Peyer's patch (tissue), 4 donors: ENCODE results near the gene PIK3CD. TPM values are rescaled to one million over a fixed set of nuclear protein-coding genes. Genes with fewer than 3 reads are reported as not detected.
A peak's percentile ranks its signal among the peaks of the same experiment; 100 is the strongest.

ENCODE experiments used
- DNase-seq, 3 donors: peaks; one replicate each; pipeline ENCODE4 v3.0.0-alpha.2; 2017 to 2019
- H3K27ac ChIP-seq, 4 donors: fragments of 200-600 bp; sonication (generic); one replicate each; pipeline ENCODE4 v1.5.1; 2016 to 2019
- H3K27me3 ChIP-seq, 2 donors: fragments of 200-600 bp; sonication (generic); one replicate each; pipeline ENCODE4 v1.5.1; 2019
- H3K36me3 ChIP-seq, 3 donors: fragments of 200-600 bp; sonication (generic); one replicate each; pipeline ENCODE4 v1.5.1; 2016 to 2019
- H3K4me1 ChIP-seq, 4 donors: fragments of 200-600 bp; sonication (generic); one replicate each; pipeline ENCODE4 v1.5.1; 2016 to 2019
- H3K4me3 ChIP-seq, 4 donors: fragments of 200-600 bp; sonication (generic); 1 replicate in 3 of 4; 2 replicates in 1 of 4; pipeline ENCODE4 v1.5.1; 2016 to 2019; ENCODE audit warnings: mild to moderate bottlenecking in 1 of 4
- H3K9me3 ChIP-seq, 4 donors: fragments of 200-600 bp; sonication (generic); one replicate each; pipeline ENCODE4 v1.5.1; 2016 to 2019; ENCODE audit warnings: mild to moderate bottlenecking in 1 of 4
- POLR2A ChIP-seq, 2 donors: fragments of 450-650 bp; IDR thresholded peaks; one replicate each; pipeline ENCODE4 v1.5.1; 2017; ENCODE audit warnings: antibody characterized with exemption in 2 of 2, mild to moderate bottlenecking in 2 of 2, moderate library complexity in 2 of 2
- total RNA-seq, 4 donors: library from RNA; depleted of rRNA; stranded (reverse); fragments of >200 nt; gene quantifications; one replicate each; pipeline ENCODE4 v1.1.0, GENCODE V29; 2016
- TF ChIP-seq, protein P1 (sequence below), 6 experiments: fragments of 450-650 bp in 4 of 6; fragments of 200-600 bp in 2 of 6; sonication (generic) in 1 of 6; IDR thresholded peaks; one replicate each; pipeline ENCODE4 v1.5.1; 2017 to 2019; ENCODE audit warnings: antibody characterized with exemption in 6 of 6, mild to moderate bottlenecking in 3 of 6, moderate library complexity in 1 of 6

Gene PIK3CD
- total RNA-seq, 4 donors from 2014 or later = 2.8 to 34.7 (median 7.6) TPM

DNA sequence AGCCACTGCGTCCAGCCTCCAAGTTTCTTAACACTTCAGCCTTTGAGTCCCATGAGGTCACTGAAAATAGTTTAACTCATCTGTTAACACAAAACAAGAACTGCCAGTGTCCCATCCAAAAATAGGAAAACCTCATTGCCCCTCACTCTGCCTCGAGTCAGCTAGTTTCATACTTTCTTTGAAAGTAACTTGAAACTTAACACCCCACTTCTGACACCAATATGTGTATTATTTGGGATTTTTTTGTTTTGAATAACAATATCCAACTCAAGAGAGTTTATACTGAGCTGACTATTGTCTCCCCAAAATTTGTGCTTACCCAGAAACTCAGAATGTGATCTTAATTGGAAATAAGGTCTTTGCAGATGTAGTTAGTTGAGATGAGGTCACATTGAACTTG is 16.9 kb upstream of the PIK3CD start:
- H3K27me3 ChIP-seq = no peaks in the 10 kb centered on the region
- H3K4me1 ChIP-seq = peaks cover 0 to 4% (median 0%) of the 10 kb centered on the region in 4 donors
- H3K9me3 ChIP-seq = no peaks in the 10 kb centered on the region
- no peak overlapping the region for H3K27ac ChIP-seq
- no peak overlapping the region for H3K4me3 ChIP-seq
- TF ChIP-seq, protein P1, sequence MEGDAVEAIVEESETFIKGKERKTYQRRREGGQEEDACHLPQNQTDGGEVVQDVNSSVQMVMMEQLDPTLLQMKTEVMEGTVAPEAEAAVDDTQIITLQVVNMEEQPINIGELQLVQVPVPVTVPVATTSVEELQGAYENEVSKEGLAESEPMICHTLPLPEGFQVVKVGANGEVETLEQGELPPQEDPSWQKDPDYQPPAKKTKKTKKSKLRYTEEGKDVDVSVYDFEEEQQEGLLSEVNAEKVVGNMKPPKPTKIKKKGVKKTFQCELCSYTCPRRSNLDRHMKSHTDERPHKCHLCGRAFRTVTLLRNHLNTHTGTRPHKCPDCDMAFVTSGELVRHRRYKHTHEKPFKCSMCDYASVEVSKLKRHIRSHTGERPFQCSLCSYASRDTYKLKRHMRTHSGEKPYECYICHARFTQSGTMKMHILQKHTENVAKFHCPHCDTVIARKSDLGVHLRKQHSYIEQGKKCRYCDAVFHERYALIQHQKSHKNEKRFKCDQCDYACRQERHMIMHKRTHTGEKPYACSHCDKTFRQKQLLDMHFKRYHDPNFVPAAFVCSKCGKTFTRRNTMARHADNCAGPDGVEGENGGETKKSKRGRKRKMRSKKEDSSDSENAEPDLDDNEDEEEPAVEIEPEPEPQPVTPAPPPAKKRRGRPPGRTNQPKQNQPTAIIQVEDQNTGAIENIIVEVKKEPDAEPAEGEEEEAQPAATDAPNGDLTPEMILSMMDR (IDR thresholded peaks at IDR 0.05) = no peak
- no peak for TF ChIP-seq POLR2A (IDR thresholded peaks at IDR 0.05)
- no peaks in the 10 kb centered on the region for H3K36me3 ChIP-seq
- no peak for DNase-seq

DNA sequence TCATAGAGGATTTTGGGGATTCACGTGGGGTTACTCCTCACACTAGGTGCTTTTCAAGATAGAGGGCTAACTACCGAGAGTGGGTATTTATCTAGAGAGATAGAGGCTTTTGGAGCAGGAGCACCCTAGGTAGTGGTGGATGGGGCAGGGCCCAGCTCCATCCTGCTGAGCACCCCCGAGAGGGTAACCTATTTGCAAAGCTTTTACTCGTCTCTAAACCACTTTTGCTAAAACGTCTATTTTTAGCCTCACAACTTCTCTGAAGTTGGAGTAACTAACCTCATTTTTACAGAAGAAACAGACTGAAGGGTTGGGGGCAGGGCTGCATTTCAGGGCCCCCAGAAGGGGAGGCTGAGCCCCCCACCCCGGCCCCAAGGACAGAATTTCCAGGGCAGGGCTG is 12.3 kb upstream of the PIK3CD start:
- Histone ChIP-seq H3K4me3 (no peak overlapping the region), H3K27me3 (no peaks in the 10 kb centered on the region), H3K9me3 (no peaks in the 10 kb centered on the region), H3K4me1 (peaks cover 0 to 4% (median under 1%) of the 10 kb centered on the region in 4 donors), H3K36me3 (no peaks in the 10 kb centered on the region), H3K27ac (no peak overlapping the region)
- no peak for DNase-seq
- no peak for TF ChIP-seq POLR2A (IDR thresholded peaks at IDR 0.05)
- TF ChIP-seq, protein P1 (IDR thresholded peaks at IDR 0.05) = no peak

DNA sequence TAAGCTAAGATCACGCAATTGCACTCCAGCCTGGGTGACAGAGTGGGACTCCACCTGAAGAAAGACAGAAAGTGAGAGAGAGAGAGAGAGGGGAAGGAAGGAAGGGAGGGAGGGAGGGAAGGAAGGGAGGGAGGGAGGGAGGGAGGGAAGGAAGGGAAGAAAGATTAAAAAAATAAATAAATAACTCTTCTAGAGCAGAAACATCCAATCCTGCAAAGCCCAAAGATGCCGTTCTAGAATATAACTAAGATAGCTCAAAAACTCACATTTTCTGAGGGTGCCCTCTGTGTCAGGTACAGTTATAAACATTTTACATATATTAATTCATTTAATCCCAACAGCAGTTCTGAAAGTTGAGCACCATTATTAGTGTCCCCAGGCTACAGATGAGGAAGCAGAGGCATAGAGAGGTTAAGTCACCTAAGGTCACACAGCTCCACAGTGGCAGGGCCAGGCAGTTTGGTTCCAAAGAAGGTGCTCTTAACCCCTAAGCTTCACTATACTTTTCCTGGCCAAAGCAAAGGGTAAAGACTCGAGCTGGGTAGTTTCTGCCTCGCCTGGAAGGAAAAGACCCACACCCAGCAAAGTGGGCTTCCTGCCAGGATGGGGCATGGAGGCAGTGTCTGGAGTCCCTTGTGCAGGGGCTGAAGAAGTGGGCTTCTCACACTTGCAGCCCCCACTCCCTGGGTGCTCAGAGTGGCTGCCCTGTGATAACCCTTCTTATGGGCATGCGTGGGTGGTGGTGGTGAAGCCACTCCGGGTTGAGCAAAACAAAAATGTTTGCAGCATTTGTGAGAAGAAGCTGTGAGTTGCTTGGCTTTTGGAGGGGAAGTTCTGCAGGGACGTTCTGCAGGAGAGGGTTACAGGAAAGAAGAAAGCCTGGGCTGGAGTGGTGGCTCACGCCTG is 7.9 kb upstream of the PIK3CD start:
- TF ChIP-seq, protein P1 (IDR thresholded peaks at IDR 0.05) = no peak
- TF ChIP-seq POLR2A (IDR thresholded peaks at IDR 0.05) = no peak
- Histone ChIP-seq H3K36me3 (no peaks in the 10 kb centered on the region), H3K4me3 (no peak overlapping the region), H3K27ac (peak overlapping the region in 2 of 4 donors; percentile 30 to 67), H3K4me1 (peaks cover 0 to 12% (median 2%) of the 10 kb centered on the region in 4 donors), H3K9me3 (no peaks in the 10 kb centered on the region), H3K27me3 (no peaks in the 10 kb centered on the region)
- DNase-seq = peak in 1 of 3 donors; percentile 29

DNA sequence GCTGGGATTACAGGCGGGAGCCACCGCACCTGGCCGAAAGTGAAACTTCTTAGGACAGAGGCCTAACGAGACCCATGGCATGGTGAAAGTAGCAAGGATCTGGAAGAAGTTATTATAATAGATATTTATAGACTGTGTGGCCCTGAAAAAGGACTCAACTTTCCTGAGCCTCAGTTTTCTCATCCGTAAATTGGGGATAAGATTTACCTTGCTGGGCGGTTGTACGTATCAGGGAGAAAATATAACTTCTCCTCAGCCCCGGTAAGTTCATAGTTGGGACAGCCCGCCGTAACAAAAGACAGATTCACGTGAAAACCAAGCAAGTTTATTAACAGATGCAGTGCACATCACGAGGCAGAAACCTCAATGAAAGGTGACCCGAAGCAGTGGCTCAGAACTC is 5.5 kb upstream of the PIK3CD start:
- no peak for DNase-seq
- peaks cover 0 to 12% (median 4%) of the 10 kb centered on the region in 4 donors for H3K4me1 ChIP-seq
- no peak overlapping the region for H3K27ac ChIP-seq
- TF ChIP-seq POLR2A (IDR thresholded peaks at IDR 0.05) = no peak
- TF ChIP-seq, protein P1 (IDR thresholded peaks at IDR 0.05) = no peak
- no peaks in the 10 kb centered on the region for H3K9me3 ChIP-seq
- H3K27me3 ChIP-seq = no peaks in the 10 kb centered on the region
- H3K36me3 ChIP-seq = no peaks in the 10 kb centered on the region
- H3K4me3 ChIP-seq = no peak overlapping the region

DNA sequence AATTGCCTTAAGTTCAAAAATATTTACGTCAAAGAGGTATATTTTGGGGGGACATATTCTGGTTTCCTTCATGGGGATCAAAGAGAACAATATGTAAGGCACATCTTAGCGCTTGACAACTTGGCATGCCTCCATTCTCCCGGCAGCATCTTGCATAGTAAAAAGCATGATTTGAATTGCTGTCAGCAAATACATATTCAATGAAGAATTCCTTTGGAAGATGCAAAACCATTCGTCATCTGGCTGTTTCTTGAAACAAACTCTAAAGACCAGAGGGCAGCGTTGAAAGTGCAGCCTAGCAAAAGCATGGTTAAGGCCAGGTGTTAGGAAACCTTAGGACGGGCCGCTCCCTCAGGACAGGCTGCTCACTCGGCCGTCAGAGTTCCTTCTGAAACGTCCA is 3.4 kb upstream of the PIK3CD start:
- no peak for DNase-seq
- Histone ChIP-seq H3K27me3 (peaks cover 0 to 12% of the 10 kb centered on the region in 2 donors), H3K36me3 (no peaks in the 10 kb centered on the region), H3K9me3 (no peaks in the 10 kb centered on the region), H3K4me3 (no peak overlapping the region), H3K27ac (no peak overlapping the region), H3K4me1 (peaks cover 0 to 20% (median 8%) of the 10 kb centered on the region in 4 donors)
- TF ChIP-seq POLR2A (IDR thresholded peaks at IDR 0.05) = no peak
- TF ChIP-seq, protein P1 (IDR thresholded peaks at IDR 0.05) = no peak
